ENCODE data around the gene GFAP. TPM values are rescaled to one million over a fixed set of nuclear protein-coding genes. Genes with fewer than 3 reads are reported as not detected.
A peak's percentile ranks its signal among the peaks of the same experiment; 100 is the strongest.

GFAP gene
- total and polyA plus RNA-seq, 3 experiments from 2014 or later: not detected

DNA sequence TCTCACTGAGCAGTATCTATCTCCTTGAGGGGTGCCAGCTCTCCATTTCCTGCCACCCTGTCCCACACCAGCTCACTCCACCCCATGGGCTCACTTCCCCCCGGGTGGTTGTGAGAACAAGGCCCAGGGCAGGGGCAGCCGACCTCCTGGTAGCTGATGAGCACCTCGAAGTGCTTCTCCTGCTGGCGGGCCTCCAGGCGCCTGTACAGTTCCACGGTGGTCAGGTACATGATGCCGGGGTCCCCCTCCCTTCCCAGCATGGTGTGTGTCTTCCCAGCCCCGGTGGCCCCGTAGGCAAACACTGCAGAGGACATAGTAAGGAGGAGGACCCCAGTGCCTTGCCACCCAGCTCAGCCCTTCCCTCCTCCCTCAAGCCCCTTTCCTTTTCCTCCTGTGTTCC, 19.8 kb upstream of the GFAP start:
- no peaks in the 10 kb centered on the region for H3K9me3 ChIP-seq (ENCODE audit: low read length)
- Mint-ChIP-seq H3K4me1 (no peaks in the 10 kb centered on the region), H3K27ac (peak overlapping the region in 1 of 8 donors; percentile 56), H3K36me3 (peaks cover 0 to 4% (median 0%) of the 10 kb centered on the region in 3 donors), H3K9me3 (peaks cover 0 to 4% (median 0%) of the 10 kb centered on the region in 5 donors), H3K4me3 (no peak overlapping the region), H3K27me3 (no peaks in the 10 kb centered on the region)
- H3K4me3 ChIP-seq (ENCODE audit: low read length): no peak overlapping the region
- CTCF ChIA-PET: interaction anchor here (0.8 kb wide), 1 partner anchor 14 kb away, joined by 5 read pairs; no protein-coding TSS in a partner anchor
- DNase-seq: peak in 1 of 5 donors; percentile 26
- H3K27ac ChIP-seq (ENCODE audit: low read depth, low read length): no peak overlapping the region
- POLR2A ChIA-PET: interaction anchor here (0.6 kb wide), 1 partner anchor 110 kb away, joined by 3 read pairs; no protein-coding TSS in a partner anchor
- H3K27me3 ChIP-seq (ENCODE audit: insufficient read depth, low read length, poor library complexity, severe bottlenecking): no peaks in the 10 kb centered on the region
- H3K36me3 ChIP-seq (ENCODE audit: insufficient read depth, low read length): no peaks in the 10 kb centered on the region
- no peaks in the 10 kb centered on the region for H3K4me1 ChIP-seq (ENCODE audit: insufficient read depth, low read length)

DNA sequence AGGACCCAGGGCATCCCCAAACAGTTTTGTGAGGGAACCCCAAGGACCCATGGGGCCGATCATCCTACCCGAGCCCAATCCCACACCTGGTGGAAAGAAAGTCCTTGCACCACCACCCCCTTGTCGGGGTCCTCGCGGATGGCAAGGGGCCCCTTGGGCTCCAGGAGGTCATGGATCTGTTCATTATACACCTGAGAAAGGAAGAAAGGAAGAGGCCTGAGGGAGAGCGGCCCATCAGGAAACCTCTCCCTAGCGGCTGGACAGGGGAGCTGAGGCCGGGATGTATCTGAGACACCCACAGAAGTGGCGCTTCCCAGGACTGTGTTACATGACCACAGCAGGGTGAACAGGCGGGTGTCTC, 19.4 kb upstream of the GFAP start:
- H3K27ac ChIP-seq (ENCODE audit: low read depth, low read length): no peak overlapping the region
- no peaks in the 10 kb centered on the region for H3K4me1 ChIP-seq (ENCODE audit: insufficient read depth, low read length)
- peaks cover 0 to 4% (median 0%) of the 10 kb centered on the region in 3 donors for H3K36me3 Mint-ChIP-seq
- no peak overlapping the region for H3K4me3 Mint-ChIP-seq
- H3K36me3 ChIP-seq (ENCODE audit: insufficient read depth, low read length): no peaks in the 10 kb centered on the region
- no peak overlapping the region for H3K4me3 ChIP-seq (ENCODE audit: low read length)
- peak in 1 of 5 donors; percentile 25 for DNase-seq
- ChIA-PET POLR2A (no interaction called here), CTCF (interaction anchor here (0.8 kb wide), 1 partner anchor 14 kb away, joined by 5 read pairs; no protein-coding TSS in a partner anchor)
- H3K27me3 Mint-ChIP-seq: no peaks in the 10 kb centered on the region
- no peaks in the 10 kb centered on the region for H3K9me3 ChIP-seq (ENCODE audit: low read length)
- H3K9me3 Mint-ChIP-seq: peaks cover 0 to 4% (median 0%) of the 10 kb centered on the region in 5 donors
- H3K27ac Mint-ChIP-seq: no peak overlapping the region
- H3K27me3 ChIP-seq (ENCODE audit: insufficient read depth, low read length, poor library complexity, severe bottlenecking): no peaks in the 10 kb centered on the region
- no peaks in the 10 kb centered on the region for H3K4me1 Mint-ChIP-seq

DNA sequence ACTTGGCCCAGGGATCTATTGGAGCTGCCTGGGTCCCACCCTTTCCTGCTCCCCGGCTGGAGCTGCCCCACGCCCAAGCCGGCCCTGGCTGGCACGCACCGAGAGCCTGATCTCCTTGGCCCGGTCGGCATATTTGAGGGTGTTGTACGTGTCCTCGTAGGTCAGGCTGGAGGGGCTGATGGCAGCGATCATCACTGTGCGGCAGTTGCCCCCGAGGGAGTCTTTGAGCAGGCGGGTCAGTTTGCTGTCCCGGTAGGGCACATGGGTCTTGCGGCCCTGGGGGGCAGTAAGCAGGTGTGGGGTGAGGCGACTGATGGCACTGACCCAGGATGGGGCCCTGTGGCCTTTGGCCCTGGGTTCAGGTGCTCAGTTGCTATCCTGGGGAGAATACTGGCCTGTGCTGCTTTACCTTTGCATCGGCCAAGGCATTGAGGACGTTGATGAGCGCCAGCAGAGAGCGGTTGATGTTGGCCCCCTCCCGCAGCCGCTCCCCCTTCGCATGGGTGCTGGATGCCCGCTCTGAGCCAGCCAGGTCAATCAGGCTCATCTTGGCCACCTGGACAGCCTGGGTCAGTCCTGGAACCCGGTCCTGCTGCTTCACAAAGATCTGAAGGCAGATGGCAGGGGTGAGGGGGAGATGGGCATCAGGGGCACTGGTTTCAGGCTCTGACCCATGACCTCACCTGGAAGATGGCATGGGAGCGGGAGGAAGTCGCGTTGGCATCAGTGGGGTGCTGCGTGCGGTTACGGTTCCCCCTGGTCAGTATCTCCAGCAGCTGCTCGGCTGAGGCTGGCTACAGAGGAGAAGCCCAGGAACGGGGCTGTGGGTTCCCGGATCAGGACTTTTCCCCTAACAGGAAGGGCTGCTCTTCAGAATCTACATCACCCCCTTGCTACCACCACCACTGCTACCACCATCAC, 18.8 kb upstream of the GFAP start:
- Mint-ChIP-seq H3K36me3 (peaks cover 0 to 4% (median 0%) of the 10 kb centered on the region in 3 donors), H3K4me1 (no peaks in the 10 kb centered on the region), H3K4me3 (no peak overlapping the region), H3K27ac (no peak overlapping the region), H3K9me3 (peaks cover 0 to 4% (median 0%) of the 10 kb centered on the region in 5 donors), H3K27me3 (no peaks in the 10 kb centered on the region)
- ChIA-PET POLR2A (no interaction called here), CTCF (no interaction called here)
- no peaks in the 10 kb centered on the region for H3K36me3 ChIP-seq (ENCODE audit: insufficient read depth, low read length)
- DNase-seq: peak in 1 of 5 donors; percentile 42
- no peak overlapping the region for H3K27ac ChIP-seq (ENCODE audit: low read depth, low read length)
- no peaks in the 10 kb centered on the region for H3K4me1 ChIP-seq (ENCODE audit: insufficient read depth, low read length)
- no peaks in the 10 kb centered on the region for H3K27me3 ChIP-seq (ENCODE audit: insufficient read depth, low read length, poor library complexity, severe bottlenecking)
- no peaks in the 10 kb centered on the region for H3K9me3 ChIP-seq (ENCODE audit: low read length)
- H3K4me3 ChIP-seq (ENCODE audit: low read length): no peak overlapping the region

DNA sequence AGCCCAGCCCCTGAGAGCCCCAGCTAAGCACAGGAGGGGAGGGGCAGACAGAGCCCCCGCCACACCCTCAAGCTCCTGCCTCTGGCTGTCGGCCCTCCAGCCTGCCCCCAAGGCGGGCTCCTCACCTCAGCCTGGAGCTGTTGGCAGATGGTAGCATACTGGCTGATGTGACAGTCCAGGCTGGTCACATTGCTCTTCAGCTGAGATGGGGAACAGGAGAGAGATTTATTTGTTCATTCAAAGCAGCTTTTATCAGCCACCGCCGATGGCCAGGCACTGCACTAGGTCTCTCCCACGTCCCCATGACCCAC, 17.4 kb upstream of the GFAP start:
- H3K4me3 ChIP-seq (ENCODE audit: low read length): no peak overlapping the region
- no peak overlapping the region for H3K4me3 Mint-ChIP-seq
- no peak overlapping the region for H3K27ac ChIP-seq (ENCODE audit: low read depth, low read length)
- no peaks in the 10 kb centered on the region for H3K27me3 Mint-ChIP-seq
- DNase-seq: peak in 1 of 5 donors; percentile 35
- no peaks in the 10 kb centered on the region for H3K4me1 Mint-ChIP-seq
- no peaks in the 10 kb centered on the region for H3K9me3 Mint-ChIP-seq
- ChIA-PET CTCF (interaction anchor here (1.4 kb wide), 1 partner anchor 14 kb away, joined by 5 read pairs; the partner anchor contains the start of gene KIF18B), POLR2A (interaction anchor here (0.6 kb wide), 1 partner anchor 8 kb away, joined by 3 read pairs; no protein-coding TSS in a partner anchor)
- no peaks in the 10 kb centered on the region for H3K4me1 ChIP-seq (ENCODE audit: insufficient read depth, low read length)
- no peaks in the 10 kb centered on the region for H3K27me3 ChIP-seq (ENCODE audit: insufficient read depth, low read length, poor library complexity, severe bottlenecking)
- no peaks in the 10 kb centered on the region for H3K9me3 ChIP-seq (ENCODE audit: low read length)
- no peaks in the 10 kb centered on the region for H3K36me3 ChIP-seq (ENCODE audit: insufficient read depth, low read length)
- no peaks in the 10 kb centered on the region for H3K36me3 Mint-ChIP-seq
- no peak overlapping the region for H3K27ac Mint-ChIP-seq

DNA sequence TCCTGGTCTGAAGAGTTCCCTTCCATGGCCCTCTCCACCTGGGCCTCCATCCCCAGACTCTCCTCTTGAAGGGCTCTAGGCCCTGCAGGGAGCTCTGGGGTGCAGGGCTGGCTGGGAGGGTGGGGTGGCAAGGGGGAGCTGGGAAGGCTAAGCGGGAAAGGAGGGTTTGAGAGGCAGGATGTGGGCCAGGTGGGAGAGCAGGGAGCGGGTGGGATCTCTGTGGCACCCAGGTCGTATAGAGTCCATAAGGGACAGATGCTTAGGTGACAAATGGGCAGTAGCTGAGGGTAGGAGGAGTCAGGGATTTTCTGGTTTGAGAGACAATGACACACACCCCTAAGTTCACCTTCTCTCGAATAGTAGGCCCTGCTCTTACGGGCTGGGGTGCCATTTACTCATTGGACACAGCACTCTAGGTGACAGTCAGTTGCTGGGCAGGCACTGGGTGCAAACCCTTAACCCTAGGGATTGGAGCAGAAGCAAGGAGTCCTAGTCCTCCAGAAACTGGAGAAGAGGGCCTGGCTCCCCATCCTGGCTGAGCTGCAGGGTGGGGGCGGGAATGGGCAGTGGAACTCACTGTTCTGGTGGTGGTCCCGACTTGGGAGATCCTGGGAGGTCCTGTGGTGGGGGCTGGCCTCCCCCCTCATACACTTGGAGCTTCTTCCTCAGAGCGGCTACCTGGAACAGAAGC, 16.9 kb upstream of the GFAP start:
- CTCF ChIA-PET: interaction anchor here (0.8 to 1.4 kb wide), 2 partner anchors 12 to 15 kb away, joined by 3 to 5 read pairs; partner anchors contain the start of gene KIF18B
- Histone ChIP-seq H3K27ac (ENCODE audit: low read depth, low read length) (no peak overlapping the region), H3K36me3 (ENCODE audit: insufficient read depth, low read length) (no peaks in the 10 kb centered on the region), H3K9me3 (ENCODE audit: low read length) (no peaks in the 10 kb centered on the region), H3K4me3 (ENCODE audit: low read length) (no peak overlapping the region), H3K4me1 (ENCODE audit: insufficient read depth, low read length) (no peaks in the 10 kb centered on the region), H3K27me3 (ENCODE audit: insufficient read depth, low read length, poor library complexity, severe bottlenecking) (no peaks in the 10 kb centered on the region)
- Mint-ChIP-seq H3K4me3 (no peak overlapping the region), H3K4me1 (no peaks in the 10 kb centered on the region), H3K9me3 (no peaks in the 10 kb centered on the region), H3K36me3 (no peaks in the 10 kb centered on the region), H3K27me3 (no peaks in the 10 kb centered on the region), H3K27ac (peak overlapping the region in 1 of 8 donors; percentile 70)
- no peak for DNase-seq
- POLR2A ChIA-PET: no interaction called here

DNA sequence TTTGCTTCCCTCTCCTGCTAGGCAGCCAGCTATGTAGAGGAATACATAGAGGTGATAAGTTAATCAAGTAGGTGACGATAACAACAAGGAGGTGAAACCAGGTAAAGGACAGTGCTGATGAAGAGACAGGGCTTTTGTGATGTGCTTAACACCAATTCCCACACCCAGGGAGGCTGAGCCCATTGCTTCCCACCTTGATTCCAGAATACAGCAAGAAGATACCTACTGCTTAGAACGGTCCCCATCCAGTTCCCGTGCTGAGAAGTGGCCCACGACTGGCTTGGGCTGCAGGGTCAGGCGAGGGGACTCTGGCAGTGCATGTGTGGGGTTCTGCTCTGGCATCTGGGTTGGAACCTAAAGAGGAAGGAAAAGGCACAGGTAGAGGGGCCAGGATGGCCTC, 16.1 kb upstream of the GFAP start:
- no peaks in the 10 kb centered on the region for H3K4me1 Mint-ChIP-seq
- CTCF ChIA-PET: interaction anchor here (0.6 to 1.4 kb wide), 3 partner anchors 11 to 16 kb away, joined by 3 to 5 read pairs (median 3); partner anchors contain the start of gene KIF18B
- no peak for DNase-seq
- Histone ChIP-seq H3K27ac (ENCODE audit: low read depth, low read length) (no peak overlapping the region), H3K27me3 (ENCODE audit: insufficient read depth, low read length, poor library complexity, severe bottlenecking) (no peaks in the 10 kb centered on the region), H3K9me3 (ENCODE audit: low read length) (no peaks in the 10 kb centered on the region), H3K36me3 (ENCODE audit: insufficient read depth, low read length) (no peaks in the 10 kb centered on the region), H3K4me1 (ENCODE audit: insufficient read depth, low read length) (no peaks in the 10 kb centered on the region), H3K4me3 (ENCODE audit: low read length) (no peak overlapping the region)
- H3K4me3 Mint-ChIP-seq: no peak overlapping the region
- H3K27ac Mint-ChIP-seq: no peak overlapping the region
- no peaks in the 10 kb centered on the region for H3K9me3 Mint-ChIP-seq
- no peaks in the 10 kb centered on the region for H3K36me3 Mint-ChIP-seq
- POLR2A ChIA-PET: no interaction called here
- H3K27me3 Mint-ChIP-seq: no peaks in the 10 kb centered on the region

DNA sequence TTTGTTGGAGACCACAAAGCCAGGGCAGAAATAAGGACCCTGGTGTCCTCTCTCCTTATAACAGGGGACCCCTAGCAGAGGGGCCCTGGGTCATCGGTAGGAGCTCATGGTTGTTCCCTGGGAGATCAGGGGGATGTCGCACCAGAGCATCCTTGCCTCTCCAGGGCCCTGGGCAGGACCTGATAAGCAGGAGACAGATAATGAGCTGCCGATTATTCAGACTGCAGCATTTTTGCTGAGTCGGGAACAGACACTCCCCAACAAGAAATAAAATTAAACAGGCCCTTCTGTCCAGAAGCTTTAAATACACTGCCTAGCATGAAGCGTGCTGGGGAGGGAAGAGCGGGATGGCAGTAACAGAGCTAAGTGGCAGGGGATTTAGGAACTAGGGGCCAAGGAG, 15.4 kb upstream of the GFAP start:
- no peaks in the 10 kb centered on the region for H3K27me3 Mint-ChIP-seq
- H3K36me3 Mint-ChIP-seq: no peaks in the 10 kb centered on the region
- Histone ChIP-seq H3K9me3 (ENCODE audit: low read length) (no peaks in the 10 kb centered on the region), H3K27ac (ENCODE audit: low read depth, low read length) (no peak overlapping the region), H3K4me1 (ENCODE audit: insufficient read depth, low read length) (no peaks in the 10 kb centered on the region), H3K27me3 (ENCODE audit: insufficient read depth, low read length, poor library complexity, severe bottlenecking) (no peaks in the 10 kb centered on the region), H3K4me3 (ENCODE audit: low read length) (no peak overlapping the region), H3K36me3 (ENCODE audit: insufficient read depth, low read length) (no peaks in the 10 kb centered on the region)
- no peak for DNase-seq
- no peak overlapping the region for H3K27ac Mint-ChIP-seq
- no peaks in the 10 kb centered on the region for H3K4me1 Mint-ChIP-seq
- no peak overlapping the region for H3K4me3 Mint-ChIP-seq
- ChIA-PET POLR2A (no interaction called here), CTCF (interaction anchor here (0.6 to 0.7 kb wide), 2 partner anchors 15 to 204 kb away, joined by 3 read pairs; no protein-coding TSS in a partner anchor)
- H3K9me3 Mint-ChIP-seq: no peaks in the 10 kb centered on the region
